Osteoblast (primary cell): ENCODE measurements around the gene SPACA6. TPM values are rescaled to one million over a fixed set of nuclear protein-coding genes. Genes with fewer than 3 reads are reported as not detected.
"Not testable (repeated sequence)": the region's sequence is repeated elsewhere in the genome, so short reads cannot be mapped to it uniquely, and the experiment has no call there.

Source experiments
- DNase-seq: peaks from one replicate; pipeline ENCODE4 v3.0.0; 2011; ENCODE audit warnings: low spot score, mixed read lengths; ENCODE audit not compliant: insufficient read length; ENCODE audit errors: missing footprints
- H2AFZ ChIP-seq: 2 replicates; pipeline ENCODE4 v1.6.0; 2011; ENCODE audit warnings: mild to moderate bottlenecking, low read length
- H3K27ac ChIP-seq: 2 replicates; pipeline ENCODE4 v1.5.1; 2011; ENCODE audit warnings: mild to moderate bottlenecking, low read depth, low read length, moderate library complexity
- H3K27me3 ChIP-seq: 2 replicates; pipeline ENCODE4 v1.6.0; 2012; ENCODE audit warnings: mild to moderate bottlenecking, control low read depth, inconsistent platforms, low read length, moderate library complexity; ENCODE audit not compliant: insufficient read depth
- H3K36me3 ChIP-seq: 2 replicates; pipeline ENCODE4 v1.5.1; 2011; ENCODE audit warnings: mild to moderate bottlenecking, low read length, control low read depth, moderate library complexity; ENCODE audit not compliant: insufficient read depth
- H3K4me1 ChIP-seq: 2 replicates; pipeline ENCODE4 v1.5.1; 2011; ENCODE audit warnings: mild to moderate bottlenecking, low read length, control low read depth, moderate library complexity; ENCODE audit not compliant: insufficient read depth
- H3K4me2 ChIP-seq: 2 replicates; pipeline ENCODE4 v1.6.0; 2011; ENCODE audit warnings: mild to moderate bottlenecking, low read length; ENCODE audit not compliant: insufficient read depth
- H3K4me3 ChIP-seq: fragments of 200-600 bp; sonication (generic); 3 replicates; pipeline ENCODE4 v1.5.1; 2012; ENCODE audit warnings: mild to moderate bottlenecking, low read length, inconsistent platforms; ENCODE audit not compliant: insufficient read depth
- H3K79me2 ChIP-seq: 2 replicates; pipeline ENCODE4 v1.6.0; 2012; ENCODE audit warnings: mild to moderate bottlenecking, low read length, control low read depth, inconsistent platforms; ENCODE audit not compliant: insufficient read depth
- H3K9me3 ChIP-seq: 2 replicates; pipeline ENCODE4 v1.5.1; 2011; ENCODE audit warnings: low read depth, low read length, control low read depth
- H4K20me1 ChIP-seq: 2 replicates; pipeline ENCODE4 v1.6.0; 2012; ENCODE audit warnings: mild to moderate bottlenecking, low read length, control low read depth; ENCODE audit not compliant: insufficient read depth
- CTCF ChIP-seq: IDR thresholded peaks from 2 replicates; pipeline ENCODE4 v1.5.1; 2011; ENCODE audit warnings: mild to moderate bottlenecking, low read depth, low read length, moderate library complexity; ENCODE audit errors: extremely low read depth
- total RNA-seq: library from RNA; depleted of rRNA; stranded (reverse); fragments of >200 nt; gene quantifications from 2 replicates; pipeline ENCODE4 v1.2.3, GENCODE V29; 2012

The SPACA6 gene
- 9.4 and 12.7 TPM in 2 replicates for total RNA-seq

- peaks cover 21% of the 10 kb centered on the region for H3K4me1 ChIP-seq
- TF ChIP-seq CTCF, result no peak
- peak within 1 kb of the TSS; percentile 95 for H3K4me2 ChIP-seq
- peaks cover 52% of the 10 kb centered on the region for H3K36me3 ChIP-seq
- H3K79me2 ChIP-seq, result peaks cover 92% of the 10 kb centered on the region
- H3K27ac ChIP-seq, result peak within 1 kb of the TSS; percentile 61
- no peak within 1 kb of the TSS for H2AFZ ChIP-seq
- no peaks in the 10 kb centered on the region for H3K9me3 ChIP-seq
- H3K4me3 ChIP-seq, result peak within 1 kb of the TSS; percentile 84
- H4K20me1 ChIP-seq, result peaks cover 73% of the 10 kb centered on the region
- DNase-seq, result no peak
- no peaks in the 10 kb centered on the region for H3K27me3 ChIP-seq
Measured at GRCh38 chr19:51693260-51693659, at the start of gene SPACA6. Gene SPACA6 (plus strand): TSS chr19:51693330. CDS start chr19:51693527, 197 bp downstream.

GRCh38 chr19:51644636-51645271 is 48.4 kb upstream of the SPACA6 start:
- Histone ChIP-seq H3K27ac (no peak overlapping the region), H3K4me2 (no peak overlapping the region), H3K79me2 (no peaks in the 10 kb centered on the region), H2AFZ (no peak overlapping the region), H3K36me3 (no peaks in the 10 kb centered on the region), H3K4me3 (no peak overlapping the region), H4K20me1 (no peaks in the 10 kb centered on the region), H3K9me3 (no peaks in the 10 kb centered on the region), H3K4me1 (no peaks in the 10 kb centered on the region), H3K27me3 (peaks cover 9% of the 10 kb centered on the region)
- no peak for TF ChIP-seq CTCF
- no peak for DNase-seq

GRCh38 chr19:51646730-51647129 is 46.4 kb upstream of the SPACA6 start, which contains the start of gene SIGLEC14:
Gene SIGLEC14 (minus strand): TSS chr19:51646825. CDS start chr19:51646759, 66 bp downstream.
- not testable (repeated sequence) for H3K4me1 ChIP-seq, H3K4me3 ChIP-seq, H3K36me3 ChIP-seq, H3K9me3 ChIP-seq, H4K20me1 ChIP-seq, H3K27ac ChIP-seq, H2AFZ ChIP-seq, DNase-seq, H3K79me2 ChIP-seq, H3K27me3 ChIP-seq, H3K4me2 ChIP-seq

GRCh38 chr19:51647318-51647717 is 45.8 kb upstream of the SPACA6 start:
- Histone ChIP-seq H3K4me3 (no peak overlapping the region), H3K4me1 (no peaks in the 10 kb centered on the region)

More at GRCh38 chr19:51647318-51647717, 45.8 kb upstream of the SPACA6 start:
- H3K79me2 ChIP-seq, result no peaks in the 10 kb centered on the region
- no peak overlapping the region for H2AFZ ChIP-seq
- TF ChIP-seq CTCF, result no peak
- H3K27ac ChIP-seq, result no peak overlapping the region
- no peaks in the 10 kb centered on the region for H3K36me3 ChIP-seq
- H3K27me3 ChIP-seq, result peaks cover 9% of the 10 kb centered on the region
- no peak for DNase-seq
- H3K9me3 ChIP-seq, result no peaks in the 10 kb centered on the region
- no peaks in the 10 kb centered on the region for H4K20me1 ChIP-seq
- H3K4me2 ChIP-seq, result no peak overlapping the region
